Smooth muscle cell (in vitro differentiated cells): ENCODE measurements around the gene BBS1. TPM values are rescaled to one million over a fixed set of nuclear protein-coding genes. Genes with fewer than 3 reads are reported as not detected.

Source experiments
- DNase-seq: peaks from one replicate; lab custom pipeline; 2025; ENCODE audit not compliant: unreplicated experiment; lab: John Stamatoyannopoulos, UW
- H2AFZ ChIP-seq: fragments of 200-600 bp; sonication (generic); 2 replicates; pipeline ENCODE4 v1.6.0; 2016; ENCODE audit warnings: antibody characterized with exemption, low read depth, mild to moderate bottlenecking
- H3F3A ChIP-seq: fragments of 200-600 bp; sonication (generic); 2 replicates; pipeline ENCODE4 v1.6.0; 2017; ENCODE audit warnings: antibody characterized with exemption, low read depth
- H3K27ac ChIP-seq: fragments of 200-600 bp; sonication (generic); 2 replicates; pipeline ENCODE4 v1.5.1; 2016; ENCODE audit warnings: low read depth, mild to moderate bottlenecking
- H3K27me3 ChIP-seq: fragments of 200-600 bp; sonication (generic); 2 replicates; pipeline ENCODE4 v1.6.1; 2016; ENCODE audit warnings: low read depth, mild to moderate bottlenecking
- H3K36me3 ChIP-seq: fragments of 200-600 bp; sonication (generic); 2 replicates; pipeline ENCODE4 v1.5.1; 2016; ENCODE audit warnings: low read depth
- H3K4me1 ChIP-seq: fragments of 200-600 bp; sonication (generic); 2 replicates; pipeline ENCODE4 v1.5.1; 2016; ENCODE audit warnings: low read depth
- H3K4me2 ChIP-seq: fragments of 200-600 bp; sonication (generic); 2 replicates; pipeline ENCODE4 v1.6.0; 2016; ENCODE audit warnings: mild to moderate bottlenecking
- H3K4me3 ChIP-seq: fragments of 200-600 bp; sonication (generic); 2 replicates; pipeline ENCODE4 v1.5.1; 2016; ENCODE audit warnings: mild to moderate bottlenecking
- H3K79me2 ChIP-seq: fragments of 200-600 bp; sonication (generic); 2 replicates; pipeline ENCODE4 v1.6.0; 2016; ENCODE audit warnings: low read depth, mild to moderate bottlenecking
- H3K9ac ChIP-seq: fragments of 200-600 bp; sonication (generic); 2 replicates; pipeline ENCODE4 v1.6.0; 2016; ENCODE audit warnings: low read depth
- H3K9me3 ChIP-seq: fragments of 200-600 bp; sonication (generic); replicated peaks from 2 replicates; pipeline ENCODE4 v1.5.1; 2016; ENCODE audit warnings: low read depth
- H4K20me1 ChIP-seq: fragments of 200-600 bp; sonication (generic); 2 replicates; pipeline ENCODE4 v1.6.0; 2016; ENCODE audit warnings: low read depth
- WGBS: methylation state at CpG from one replicate; pipeline ENCODE4 v1.1.7; 2016; ENCODE audit warnings: low lambda C conversion rate; 5-methylcytosine and 5-hydroxymethylcytosine counted together
- polyA plus RNA-seq: library from polyadenylated mRNA; unstranded; fragments of >200 nt; fragmentation: Nextera tagmentation; extraction: Ambion mirVana; gene quantifications from 2 replicates; pipeline ENCODE4 v1.2.1, GENCODE V29; 2016
- total RNA-seq: library from RNA; depleted of rRNA; stranded (reverse); fragments of >200 nt; gene quantifications from 2 replicates; pipeline ENCODE4 v1.2.3, GENCODE V29; 2014
- TF ChIP-seq, protein P1 (sequence below): fragments of 200-600 bp; sonication (generic); IDR thresholded peaks from 2 replicates; pipeline ENCODE4 v1.5.1; 2017; ENCODE audit warnings: borderline replicate concordance, mild to moderate bottlenecking, antibody characterized with exemption; ENCODE audit not compliant: insufficient read depth, poor library complexity, severe bottlenecking

The BBS1 gene
- total and polyA plus RNA-seq, 2 experiments from 2014 or later: 13.0 to 30.1 TPM

DNA sequence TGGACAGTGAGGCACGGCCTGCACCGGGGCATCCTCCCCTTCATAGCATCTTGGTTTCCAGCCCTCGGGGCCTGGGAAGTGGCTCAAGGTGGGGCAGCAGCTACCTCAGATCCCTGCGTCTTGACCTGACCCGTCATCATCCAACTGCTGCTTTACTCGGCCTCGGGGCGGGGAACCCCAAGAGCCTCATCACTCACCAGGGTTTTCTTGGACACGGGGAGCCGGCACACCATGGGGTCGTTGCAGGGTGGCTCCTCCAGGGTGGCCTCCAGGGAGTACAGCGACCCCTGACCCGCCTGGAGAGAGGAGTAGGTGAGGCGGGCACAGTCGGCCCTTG is 57.3 kb downstream of the BBS1 start:
- no peaks in the 10 kb centered on the region for H3K36me3 ChIP-seq
- no peak overlapping the region for H3K27ac ChIP-seq
- H3K9ac ChIP-seq: no peak overlapping the region
- no peak overlapping the region for H3K4me3 ChIP-seq
- H4K20me1 ChIP-seq: no peaks in the 10 kb centered on the region
- 99% methylated on average over 15 of the region's 15 CpGs for WGBS
- TF ChIP-seq, protein P1, sequence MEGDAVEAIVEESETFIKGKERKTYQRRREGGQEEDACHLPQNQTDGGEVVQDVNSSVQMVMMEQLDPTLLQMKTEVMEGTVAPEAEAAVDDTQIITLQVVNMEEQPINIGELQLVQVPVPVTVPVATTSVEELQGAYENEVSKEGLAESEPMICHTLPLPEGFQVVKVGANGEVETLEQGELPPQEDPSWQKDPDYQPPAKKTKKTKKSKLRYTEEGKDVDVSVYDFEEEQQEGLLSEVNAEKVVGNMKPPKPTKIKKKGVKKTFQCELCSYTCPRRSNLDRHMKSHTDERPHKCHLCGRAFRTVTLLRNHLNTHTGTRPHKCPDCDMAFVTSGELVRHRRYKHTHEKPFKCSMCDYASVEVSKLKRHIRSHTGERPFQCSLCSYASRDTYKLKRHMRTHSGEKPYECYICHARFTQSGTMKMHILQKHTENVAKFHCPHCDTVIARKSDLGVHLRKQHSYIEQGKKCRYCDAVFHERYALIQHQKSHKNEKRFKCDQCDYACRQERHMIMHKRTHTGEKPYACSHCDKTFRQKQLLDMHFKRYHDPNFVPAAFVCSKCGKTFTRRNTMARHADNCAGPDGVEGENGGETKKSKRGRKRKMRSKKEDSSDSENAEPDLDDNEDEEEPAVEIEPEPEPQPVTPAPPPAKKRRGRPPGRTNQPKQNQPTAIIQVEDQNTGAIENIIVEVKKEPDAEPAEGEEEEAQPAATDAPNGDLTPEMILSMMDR: no peak
- H3F3A ChIP-seq: no peaks in the 10 kb centered on the region
- H2AFZ ChIP-seq: no peak overlapping the region
- no peak overlapping the region for H3K4me2 ChIP-seq
- H3K4me1 ChIP-seq: peaks cover 11% of the 10 kb centered on the region
- H3K9me3 ChIP-seq: no peaks in the 10 kb centered on the region
- H3K27me3 ChIP-seq: no peaks in the 10 kb centered on the region
- no peaks in the 10 kb centered on the region for H3K79me2 ChIP-seq
- DNase-seq: no peak

DNA sequence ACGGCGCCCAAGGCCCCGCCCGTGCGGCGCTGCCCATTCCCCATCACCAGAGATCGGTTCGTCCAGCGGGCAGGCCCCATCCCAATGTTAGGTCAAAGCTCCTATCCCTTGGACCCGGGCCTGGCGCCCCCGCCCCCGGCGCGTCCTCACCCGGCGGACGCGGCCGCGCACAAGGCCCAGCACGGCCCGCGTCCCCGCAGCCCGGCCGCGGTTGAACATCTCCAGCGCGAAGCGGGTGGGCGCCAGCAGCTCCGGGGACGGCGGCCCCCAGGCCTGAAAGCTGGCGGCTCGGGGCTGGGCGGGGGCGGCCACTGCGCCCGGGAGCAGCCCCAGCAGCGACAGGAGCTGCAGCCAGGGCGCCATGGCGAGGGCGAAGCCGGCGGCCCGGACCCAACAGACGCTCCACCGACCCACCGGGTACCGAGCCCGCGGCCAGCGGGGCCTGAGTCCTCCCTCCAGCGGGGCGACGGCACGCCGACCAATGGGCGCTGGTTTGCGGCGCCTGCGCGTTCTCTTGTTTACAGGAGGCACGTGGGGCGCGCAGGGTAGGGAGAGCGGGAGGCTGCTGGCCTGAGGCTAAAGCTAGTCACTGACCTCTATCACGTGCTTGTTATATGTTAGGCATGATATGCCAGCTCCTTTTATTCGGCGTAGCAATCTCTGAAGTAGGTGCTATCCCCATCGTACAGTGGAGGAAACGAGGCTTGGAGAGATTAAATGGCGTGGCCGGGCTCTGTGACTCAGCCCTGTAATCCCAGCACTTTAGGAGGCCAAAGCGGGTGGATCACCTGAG is 57.9 kb downstream of the BBS1 start, which contains the start of gene CTSF:
Gene CTSF, minus strand, starts transcription at position 483 of the 793 bp plus-strand sequence. Its CDS starts 120 bp downstream, at position 363.
- DNase-seq: no peak
- TF ChIP-seq, protein P1: no peak
- Histone ChIP-seq H3K79me2 (no peaks in the 10 kb centered on the region), H2AFZ (no peak within 1 kb of the TSS), H3K27ac (no peak within 1 kb of the TSS), H3K27me3 (no peaks in the 10 kb centered on the region), H3K9ac (no peak within 1 kb of the TSS), H3K9me3 (no peaks in the 10 kb centered on the region), H3F3A (no peaks in the 10 kb centered on the region), H4K20me1 (no peaks in the 10 kb centered on the region), H3K4me2 (no peak within 1 kb of the TSS), H3K4me3 (no peak within 1 kb of the TSS), H3K36me3 (no peaks in the 10 kb centered on the region), H3K4me1 (peaks cover 11% of the 10 kb centered on the region)
- WGBS: 96% methylated on average over 66 of the region's 77 CpGs

DNA sequence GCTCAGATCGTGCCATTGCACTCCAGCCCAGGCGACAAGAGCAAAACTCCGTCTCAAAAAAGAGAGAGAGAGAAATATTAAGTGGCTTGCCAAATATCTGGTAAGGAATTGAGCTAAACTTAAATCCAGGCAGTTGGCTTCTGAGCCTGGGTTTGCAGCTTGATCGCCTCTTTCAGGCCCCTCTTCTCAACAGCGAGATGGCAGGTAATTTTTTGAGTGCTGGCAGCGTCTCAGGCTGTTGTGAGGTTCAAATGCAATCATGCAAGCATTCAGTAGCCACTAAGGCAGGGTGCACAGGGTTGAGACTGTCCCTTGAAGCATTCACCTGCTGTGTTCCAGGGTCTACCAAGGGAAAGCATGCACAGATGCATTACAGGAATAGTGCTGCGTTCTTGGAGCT is 58.6 kb downstream of the BBS1 start:
- Histone ChIP-seq H3K4me2 (no peak overlapping the region), H3K9me3 (no peaks in the 10 kb centered on the region), H3F3A (no peaks in the 10 kb centered on the region), H3K9ac (no peak overlapping the region), H2AFZ (no peak overlapping the region), H3K27me3 (no peaks in the 10 kb centered on the region), H3K36me3 (no peaks in the 10 kb centered on the region), H3K4me3 (no peak overlapping the region), H3K27ac (no peak overlapping the region), H3K4me1 (peaks cover 11% of the 10 kb centered on the region), H3K79me2 (no peaks in the 10 kb centered on the region), H4K20me1 (no peaks in the 10 kb centered on the region)
- TF ChIP-seq, protein P1: no peak
- WGBS: 94% methylated on average over 7 of the region's 7 CpGs
- DNase-seq: no peak
